Femur (tissue), 1 donor: ENCODE measurements around the gene GRM3.
"Not testable (repeated sequence)": the region's sequence is repeated elsewhere in the genome, so short reads cannot be mapped to it uniquely, and the experiment has no call there.

Experiments used
- DNase-seq: peaks from one replicate; pipeline ENCODE4 v3.0.0-alpha.2; 2017

Gene GRM3

DNA sequence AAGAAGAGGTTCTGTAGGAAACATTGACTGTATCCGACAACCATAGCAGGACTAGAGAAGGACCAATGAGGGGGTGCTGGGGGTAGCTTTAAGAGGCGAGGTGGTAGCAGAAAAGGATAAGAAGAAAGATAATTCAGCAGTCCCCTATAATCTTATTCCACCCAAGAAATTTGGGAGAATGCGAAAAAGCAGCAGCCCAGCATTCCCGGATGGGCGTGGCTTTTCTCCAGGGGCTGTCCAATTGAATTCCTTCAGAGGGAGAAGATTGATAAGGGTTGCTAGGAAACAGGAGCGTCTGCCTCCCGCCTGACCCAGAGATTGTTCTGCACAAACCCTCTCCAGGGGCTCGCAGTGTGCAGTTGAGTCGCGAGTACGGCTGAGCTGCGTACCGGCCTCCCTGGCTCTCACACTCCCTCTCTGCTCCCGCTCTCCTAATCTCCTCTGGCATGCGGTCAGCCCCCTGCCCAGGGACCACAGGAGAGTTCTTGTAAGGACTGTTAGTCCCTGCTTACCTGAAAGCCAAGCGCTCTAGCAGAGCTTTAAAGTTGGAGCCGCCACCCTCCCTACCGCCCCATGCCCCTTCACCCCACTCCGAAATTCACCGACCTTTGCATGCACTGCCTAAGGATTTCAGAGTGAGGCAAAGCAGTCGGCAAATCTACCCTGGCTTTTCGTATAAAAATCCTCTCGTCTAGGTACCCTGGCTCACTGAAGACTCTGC lies at the start of gene GRM3:
Gene GRM3 (plus strand): TSS at position 349 of the 721 bp plus-strand sequence. CDS start 121,237 bp downstream, outside the sequence.
- peak; percentile 22 for DNase-seq

DNA sequence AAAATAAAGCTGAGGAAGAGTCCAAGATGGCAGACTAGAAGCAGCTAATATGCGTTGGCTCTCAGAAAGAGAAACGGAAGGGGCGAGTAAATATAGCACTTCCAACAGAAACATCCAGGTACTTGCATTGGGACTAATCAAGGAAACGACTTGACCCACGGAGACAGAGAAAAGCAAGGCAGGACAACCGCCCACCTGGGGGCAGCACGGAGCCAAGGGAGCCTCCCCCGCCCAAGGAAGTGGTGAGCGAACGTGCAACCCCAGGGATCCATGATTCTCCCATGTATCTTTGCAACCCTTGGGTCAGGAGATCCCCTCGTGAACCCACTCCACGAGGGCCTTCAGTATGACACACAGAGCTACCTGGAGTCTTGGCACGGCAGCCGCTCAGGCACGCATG lies 45.4 kb upstream of the GRM3 start:
- DNase-seq, result no peak

DNA sequence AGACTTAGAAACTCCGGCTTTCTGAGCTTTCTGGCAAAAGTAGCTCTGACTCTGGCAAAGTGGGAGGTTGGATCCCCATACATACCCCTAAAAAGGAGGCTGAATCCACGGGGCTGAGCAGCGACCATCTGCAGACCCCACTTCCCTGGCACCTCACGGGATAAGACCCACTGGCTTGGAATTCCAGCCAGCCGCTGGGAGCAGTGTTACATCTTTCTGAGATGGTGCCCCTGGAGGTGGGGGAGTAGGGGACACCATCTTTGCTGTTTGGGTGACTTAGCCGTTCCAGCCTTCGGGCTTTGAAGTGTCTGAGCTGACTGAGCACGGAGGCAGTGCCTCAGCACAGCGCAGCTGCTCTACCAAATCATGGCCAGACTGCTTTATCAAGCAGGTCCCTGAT lies 45.0 kb upstream of the GRM3 start:
- no peak for DNase-seq

- DNase-seq, result no peak
These were observed 43.0 kb upstream of the GRM3 start for GRCh38 chr7:86600506-86601290.

GRCh38 chr7:86615711-86616110 lies 28.0 kb upstream of the GRM3 start:
- not testable (repeated sequence) for DNase-seq

- DNase-seq, result peak; percentile 16
These were observed 844 bp downstream of the GRM3 start for GRCh38 chr7:86644282-86645224.

DNA sequence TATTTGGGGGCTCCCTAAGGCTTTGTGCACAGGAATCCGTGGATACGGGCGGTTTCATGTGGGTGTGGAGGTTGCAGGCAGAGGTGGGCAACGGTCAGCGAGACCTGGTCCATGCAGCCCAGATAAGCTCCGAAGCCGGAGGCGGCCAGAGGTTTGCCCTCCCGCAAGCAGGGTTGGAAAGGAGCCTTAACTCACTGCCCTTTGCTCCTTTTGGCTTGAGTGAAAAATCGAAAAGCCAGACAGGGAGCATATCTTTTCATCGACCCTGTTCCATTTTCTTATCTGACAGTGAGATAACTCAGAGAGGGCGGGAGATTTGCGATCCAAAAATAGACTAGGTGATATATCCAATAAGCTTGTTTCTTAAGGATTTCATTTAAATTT lies 1.5 kb downstream of the GRM3 start:
- DNase-seq, result no peak

DNA sequence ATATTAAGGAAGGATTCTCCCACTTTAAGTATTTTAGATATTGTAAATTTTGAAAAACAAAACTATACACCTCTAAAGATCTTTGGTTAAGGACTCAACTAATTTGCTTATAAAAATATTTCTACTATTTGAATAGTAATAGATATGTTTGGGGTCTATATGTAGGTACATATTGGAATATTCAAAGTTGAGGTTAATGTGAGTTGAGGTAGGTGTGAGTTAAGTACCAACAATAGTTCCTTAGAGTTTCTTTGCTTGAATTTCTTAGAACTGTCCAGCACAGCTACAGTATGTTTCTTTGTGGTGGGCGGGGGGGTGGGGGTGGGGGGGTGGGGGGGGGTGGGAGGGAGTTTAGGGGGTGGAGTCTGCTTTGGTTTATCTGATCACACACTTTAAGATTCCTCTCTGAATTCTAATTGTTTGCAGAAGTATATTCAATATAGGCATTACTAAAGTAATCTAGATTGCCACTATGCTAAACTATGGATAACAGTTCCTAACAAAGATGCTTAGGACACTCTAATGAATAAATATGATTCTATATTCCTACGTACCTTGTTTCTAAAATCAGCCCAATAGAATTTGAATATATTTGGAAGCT lies 2.1 kb downstream of the GRM3 start:
- DNase-seq, result no peak

- no peak for DNase-seq
These were observed 3.8 kb downstream of the GRM3 start for GRCh38 chr7:86647385-86648094.

DNA sequence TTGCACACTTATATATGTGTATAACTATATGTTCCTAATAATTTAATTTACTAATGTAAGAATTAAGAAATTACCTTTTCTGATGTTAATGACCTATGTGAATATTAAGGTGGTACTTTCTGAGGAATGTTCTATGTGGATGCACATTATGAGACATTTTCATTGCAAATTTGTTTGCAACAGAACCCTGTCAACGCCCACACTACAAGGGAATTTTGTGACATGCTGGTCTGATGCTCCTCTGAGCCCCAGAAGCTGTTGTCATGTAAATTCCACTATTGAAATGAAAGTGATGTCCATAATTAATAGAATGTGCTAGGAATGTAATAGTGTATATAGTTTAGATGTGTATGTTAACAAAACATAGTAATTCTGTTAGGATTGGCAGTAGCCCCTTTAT lies 4.5 kb downstream of the GRM3 start:
- DNase-seq, result no peak

GRCh38 chr7:86653919-86654659 lies 10.4 kb downstream of the GRM3 start:
- peak; percentile 33 for DNase-seq

DNA sequence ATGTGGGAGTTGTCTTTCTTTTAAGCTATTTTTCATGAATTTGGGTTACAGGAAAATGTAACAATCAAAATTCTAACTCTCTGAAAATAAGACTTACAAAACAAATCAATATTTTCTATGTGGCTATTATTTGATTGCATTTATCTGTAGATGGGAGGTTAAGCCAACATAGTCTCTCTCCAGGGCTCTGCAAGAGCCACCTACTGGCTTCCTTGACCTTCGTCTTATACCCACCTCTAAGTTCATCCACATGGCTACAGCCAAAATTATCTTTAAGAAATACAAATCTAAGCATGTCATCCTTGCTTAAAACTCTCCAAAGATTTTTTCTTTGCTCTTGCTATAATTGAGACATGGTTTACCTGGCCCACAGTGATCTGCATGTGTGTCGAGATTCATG lies 14.2 kb downstream of the GRM3 start:
- no peak for DNase-seq

DNA sequence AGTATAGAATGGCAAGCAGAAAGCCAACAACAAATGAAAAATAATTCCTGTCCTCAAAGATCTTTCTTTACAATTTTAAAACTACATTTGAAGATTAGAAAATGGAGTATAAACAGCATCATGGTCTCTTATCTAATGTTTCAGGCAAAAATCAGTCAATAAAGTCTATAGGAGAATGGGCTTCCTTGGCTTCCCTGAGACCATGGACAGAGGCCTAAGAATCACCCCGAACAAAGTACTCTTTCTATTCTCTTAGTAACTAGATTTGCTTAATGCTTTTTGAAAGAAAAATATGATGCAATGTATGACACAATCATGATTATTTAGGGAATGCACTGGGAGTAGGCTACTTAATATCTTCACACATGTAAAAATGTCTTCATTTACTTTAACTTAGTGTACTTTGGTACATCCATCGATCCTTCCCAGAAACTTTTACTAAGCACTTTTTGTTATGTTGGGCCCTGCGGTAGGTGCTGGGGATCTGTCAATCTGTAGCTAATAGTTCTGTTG lies 17.3 kb downstream of the GRM3 start:
- DNase-seq, result no peak

- DNase-seq, result no peak
These were observed 20.8 kb downstream of the GRM3 start for GRCh38 chr7:86664486-86664885.

GRCh38 chr7:86664991-86665390 lies 21.3 kb downstream of the GRM3 start:
- DNase-seq, result no peak

GRCh38 chr7:86665669-86666068 lies 22.0 kb downstream of the GRM3 start:
- no peak for DNase-seq

DNA sequence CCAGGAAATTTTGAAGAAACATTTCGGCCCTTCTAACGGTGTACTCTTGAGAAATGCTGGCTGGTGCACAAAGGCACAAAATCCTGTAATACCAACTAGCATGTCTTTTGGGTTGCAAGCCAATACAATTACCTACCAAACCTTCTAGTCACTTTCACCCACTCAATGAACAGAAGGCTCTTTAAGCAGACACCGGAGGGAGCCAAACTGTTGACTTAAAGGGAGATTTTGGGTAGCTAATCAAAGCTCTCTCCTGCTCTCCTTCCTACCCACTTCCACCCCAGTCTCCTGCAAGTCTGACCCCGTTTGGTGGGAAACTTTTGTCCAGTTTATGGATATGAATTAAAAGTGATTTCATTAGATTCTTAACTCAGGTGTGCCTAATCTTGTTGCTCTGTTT lies 24.0 kb downstream of the GRM3 start:
- no peak for DNase-seq

- no peak for DNase-seq
These were observed 24.6 kb downstream of the GRM3 start for GRCh38 chr7:86668315-86668714.

DNA sequence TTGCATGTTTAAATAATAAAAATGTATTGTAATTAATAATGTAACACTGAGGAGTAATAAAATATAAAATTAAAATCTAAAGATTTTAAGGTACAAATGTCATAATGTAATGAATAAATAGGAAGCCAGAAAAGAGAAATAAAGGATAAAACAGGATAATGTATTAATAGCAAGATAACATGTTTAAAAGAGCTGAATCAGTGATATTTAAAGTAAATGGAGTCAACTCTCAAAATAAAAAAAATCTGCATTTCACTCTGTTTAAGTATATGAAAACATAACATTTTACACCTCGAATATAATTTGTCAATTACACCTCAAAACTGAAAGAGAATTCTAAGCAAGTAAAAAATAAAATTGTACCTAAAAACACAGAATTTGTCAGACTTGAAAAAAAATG lies 44.1 kb downstream of the GRM3 start:
- no peak for DNase-seq

DNA sequence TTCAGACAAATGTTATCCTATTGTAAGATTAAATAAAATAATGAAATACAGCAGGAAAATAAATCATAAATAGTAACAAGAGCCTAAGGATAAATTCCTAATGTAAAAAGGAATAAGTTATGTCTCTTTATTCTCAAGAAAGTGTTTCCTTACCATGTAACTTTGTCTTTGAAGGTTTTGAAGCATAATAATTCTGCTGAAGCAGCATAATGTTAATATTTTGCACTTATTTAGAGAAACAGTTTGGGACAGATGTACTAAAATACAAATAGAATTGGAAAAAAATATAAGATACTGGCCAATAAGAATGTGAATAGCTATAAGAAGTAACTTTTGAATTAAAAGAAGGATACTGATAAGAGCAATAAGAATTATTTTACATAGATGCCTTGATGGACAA lies 45.7 kb downstream of the GRM3 start:
- no peak for DNase-seq

- no peak for DNase-seq
These were observed 49.0 kb downstream of the GRM3 start for GRCh38 chr7:86692755-86693154.
